Measurements from ENCODE around the gene ELOB.

The ELOB gene

DNA sequence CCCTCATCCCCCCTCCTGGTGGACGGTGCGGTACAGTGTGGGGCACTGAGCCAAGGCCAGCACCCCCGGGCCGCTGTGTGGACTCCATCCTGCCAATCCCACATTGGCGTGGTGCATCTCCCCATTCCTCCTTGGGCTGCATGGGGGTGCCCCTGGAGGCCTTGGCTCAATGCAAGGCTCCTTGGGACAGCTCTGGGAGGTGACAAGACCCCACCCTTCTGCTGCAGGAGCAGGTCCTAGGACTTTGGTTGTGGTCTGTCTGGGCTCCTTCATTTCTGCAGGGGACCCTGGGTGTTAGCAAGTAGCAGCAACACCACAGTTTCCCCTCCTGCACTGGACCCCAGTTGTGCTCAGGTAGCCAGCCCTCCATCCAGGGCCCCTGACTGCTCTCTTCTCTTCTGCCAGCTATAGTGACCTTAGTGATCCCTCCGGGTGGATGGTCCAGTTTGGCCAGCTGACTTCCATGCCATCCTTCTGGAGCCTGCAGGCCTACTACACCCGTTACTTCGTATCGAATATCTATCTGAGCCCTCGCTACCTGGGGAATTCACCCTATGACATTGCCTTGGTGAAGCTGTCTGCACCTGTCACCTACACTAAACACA, 41.3 kb upstream of the ELOB start:
- Histone ChIP-seq H3K4me3 (replicated peaks; ENCODE audit: low read depth, low read length) (no peak overlapping the region), H3K27me3 (replicated peaks; ENCODE audit: control insufficient read depth, insufficient read depth, low read length) (peaks cover 2% of the 10 kb centered on the region; the same call in 1 of the 2 replicates), H3K36me3 (ENCODE audit: control insufficient read depth, insufficient read depth, low read length) (no peaks in the 10 kb centered on the region)
- TF ChIP-seq, protein P1, sequence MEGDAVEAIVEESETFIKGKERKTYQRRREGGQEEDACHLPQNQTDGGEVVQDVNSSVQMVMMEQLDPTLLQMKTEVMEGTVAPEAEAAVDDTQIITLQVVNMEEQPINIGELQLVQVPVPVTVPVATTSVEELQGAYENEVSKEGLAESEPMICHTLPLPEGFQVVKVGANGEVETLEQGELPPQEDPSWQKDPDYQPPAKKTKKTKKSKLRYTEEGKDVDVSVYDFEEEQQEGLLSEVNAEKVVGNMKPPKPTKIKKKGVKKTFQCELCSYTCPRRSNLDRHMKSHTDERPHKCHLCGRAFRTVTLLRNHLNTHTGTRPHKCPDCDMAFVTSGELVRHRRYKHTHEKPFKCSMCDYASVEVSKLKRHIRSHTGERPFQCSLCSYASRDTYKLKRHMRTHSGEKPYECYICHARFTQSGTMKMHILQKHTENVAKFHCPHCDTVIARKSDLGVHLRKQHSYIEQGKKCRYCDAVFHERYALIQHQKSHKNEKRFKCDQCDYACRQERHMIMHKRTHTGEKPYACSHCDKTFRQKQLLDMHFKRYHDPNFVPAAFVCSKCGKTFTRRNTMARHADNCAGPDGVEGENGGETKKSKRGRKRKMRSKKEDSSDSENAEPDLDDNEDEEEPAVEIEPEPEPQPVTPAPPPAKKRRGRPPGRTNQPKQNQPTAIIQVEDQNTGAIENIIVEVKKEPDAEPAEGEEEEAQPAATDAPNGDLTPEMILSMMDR (IDR thresholded peaks at IDR 0.05; ENCODE audit: insufficient read depth, low read length, poor library complexity, severe bottlenecking), result no peak
- no peak for DNase-seq (ENCODE audit: extremely low read depth, insufficient read length)

DNA sequence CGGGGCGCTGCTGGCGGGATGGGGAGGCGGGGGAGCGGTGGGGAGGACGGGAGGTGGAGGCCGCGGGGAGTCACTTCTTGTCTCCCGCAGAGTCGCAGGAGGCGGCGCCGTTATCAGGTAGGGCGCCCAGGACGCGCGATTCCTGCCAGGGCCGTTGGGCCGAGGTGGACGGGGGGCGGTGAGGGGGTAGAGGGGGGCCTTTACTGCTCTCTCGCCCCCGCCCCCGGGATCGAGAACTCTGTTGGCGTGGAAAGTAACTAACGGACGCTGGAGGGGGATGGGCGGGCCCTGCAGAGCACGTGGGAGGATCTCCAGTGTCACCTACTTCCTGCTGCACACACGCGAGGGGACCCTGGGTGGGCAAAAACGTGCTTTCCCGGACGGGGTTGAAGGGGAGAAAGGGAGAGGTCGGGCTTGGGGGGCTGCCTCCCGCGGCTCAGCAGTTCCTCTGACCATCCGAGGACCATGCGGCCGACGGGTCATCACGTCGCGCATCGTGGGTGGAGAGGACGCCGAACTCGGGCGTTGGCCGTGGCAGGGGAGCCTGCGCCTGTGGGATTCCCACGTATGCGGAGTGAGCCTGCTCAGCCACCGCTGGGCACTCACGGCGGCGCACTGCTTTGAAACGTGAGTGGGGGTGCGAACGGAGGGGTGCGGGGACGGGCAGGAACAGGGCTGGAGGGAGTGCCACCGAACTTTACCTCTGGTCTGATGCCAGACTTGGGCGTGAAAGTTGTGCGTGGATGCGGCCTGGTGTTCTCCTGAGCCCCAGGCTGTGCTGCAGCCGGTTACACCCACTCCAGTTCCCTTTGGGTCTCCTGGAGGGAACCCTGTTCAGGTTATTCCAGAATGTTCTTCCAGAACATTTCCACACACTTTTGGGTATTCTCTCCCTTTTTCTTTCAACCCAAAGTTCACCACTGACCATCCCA, 40.5 kb upstream of the ELOB start:
- TF ChIP-seq, protein P1 (IDR thresholded peaks at IDR 0.05; ENCODE audit: insufficient read depth, low read length, poor library complexity, severe bottlenecking), result no peak
- peak; percentile 39 for DNase-seq (ENCODE audit: extremely low read depth, insufficient read length)
- Histone ChIP-seq H3K4me3 (replicated peaks; ENCODE audit: low read depth, low read length) (no peak overlapping the region), H3K36me3 (ENCODE audit: control insufficient read depth, insufficient read depth, low read length) (no peaks in the 10 kb centered on the region), H3K27me3 (replicated peaks; ENCODE audit: control insufficient read depth, insufficient read depth, low read length) (peaks cover 2% of the 10 kb centered on the region; the same call in 1 of the 2 replicates)

DNA sequence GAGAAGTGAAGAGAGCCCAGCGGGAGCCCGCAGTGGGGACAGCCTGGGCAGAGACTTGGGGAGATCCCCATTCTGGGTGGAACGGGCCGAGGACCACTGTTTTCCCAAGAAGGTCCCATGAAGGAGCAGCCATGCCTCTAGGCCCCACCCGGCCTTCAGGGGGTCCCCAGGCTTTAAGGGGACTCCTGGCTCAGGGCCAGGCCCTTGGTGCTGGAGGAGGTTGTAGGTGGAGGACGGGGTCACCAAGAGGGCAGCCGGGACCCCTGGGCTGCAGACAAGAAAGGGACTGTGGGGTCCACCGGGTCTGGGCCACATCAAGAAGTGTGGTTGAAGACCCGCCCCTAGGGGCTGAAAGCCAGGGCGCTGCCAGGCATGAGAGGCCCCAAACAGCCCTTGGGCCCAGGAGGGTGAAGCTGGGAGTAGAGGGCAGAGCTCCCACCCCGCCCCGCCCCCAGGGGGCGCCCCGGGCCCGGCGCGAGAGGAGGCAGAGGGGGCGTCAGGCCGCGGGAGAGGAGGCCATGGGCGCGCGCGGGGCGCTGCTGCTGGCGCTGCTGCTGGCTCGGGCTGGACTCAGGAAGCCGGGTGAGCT, 39.8 kb upstream of the ELOB start, which contains the start of gene PRSS21:
TSS of gene PRSS21 (plus strand) at position 487 of the 589 bp plus-strand sequence. CDS start at position 519, 32 bp downstream.
- Histone ChIP-seq H3K4me3 (replicated peaks; ENCODE audit: low read depth, low read length) (no peak within 1 kb of the TSS), H3K27me3 (replicated peaks; ENCODE audit: control insufficient read depth, insufficient read depth, low read length) (peaks cover 2% of the 10 kb centered on the region; the same call in 1 of the 2 replicates)
- peak; percentile 75 for DNase-seq (ENCODE audit: extremely low read depth, insufficient read length)

DNA sequence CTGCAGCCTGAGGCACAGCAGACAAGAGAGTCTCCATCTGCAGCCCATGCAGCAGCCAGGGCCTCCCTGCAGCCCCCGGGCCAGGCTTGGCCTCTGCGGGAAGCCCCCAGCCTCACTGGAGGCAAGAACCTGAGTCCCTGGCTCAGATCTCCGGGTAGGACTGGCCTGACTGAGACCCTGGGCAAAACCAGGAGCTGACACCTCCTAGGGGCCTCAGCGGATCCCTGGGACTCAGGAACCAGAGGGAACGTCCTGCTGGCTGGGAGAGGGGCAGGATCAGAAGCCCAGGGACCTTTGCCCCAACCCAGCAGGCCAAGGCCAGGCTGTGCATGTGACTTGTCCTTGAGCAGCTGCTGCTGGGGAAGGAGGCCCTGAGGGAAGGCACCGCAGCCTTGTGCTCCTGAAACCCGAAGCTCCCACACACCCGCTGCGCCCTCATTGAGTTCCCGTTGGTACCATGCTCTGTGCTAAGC, 38.3 kb upstream of the ELOB start:
- H3K27me3 ChIP-seq (replicated peaks; ENCODE audit: control insufficient read depth, insufficient read depth, low read length), result peaks cover 2% of the 10 kb centered on the region; the same call in 1 of the 2 replicates

More for the DNA sequence above, 39.8 kb upstream of the ELOB start, which contains the start of gene PRSS21:
- TF ChIP-seq, protein P1 (IDR thresholded peaks at IDR 0.05; ENCODE audit: insufficient read depth, low read length, poor library complexity, severe bottlenecking), result no peak
- H3K36me3 ChIP-seq (ENCODE audit: control insufficient read depth, insufficient read depth, low read length), result no peaks in the 10 kb centered on the region

More for the DNA sequence above, 38.3 kb upstream of the ELOB start:
- TF ChIP-seq, protein P1 (IDR thresholded peaks at IDR 0.05; ENCODE audit: insufficient read depth, low read length, poor library complexity, severe bottlenecking), result no peak
- DNase-seq (ENCODE audit: extremely low read depth, insufficient read length), result no peak
- H3K36me3 ChIP-seq (ENCODE audit: control insufficient read depth, insufficient read depth, low read length), result no peaks in the 10 kb centered on the region
- H3K4me3 ChIP-seq (replicated peaks; ENCODE audit: low read depth, low read length), result no peak overlapping the region

Data from GM06990 (cell line).